NCI-H1694 treated with DMSO at 0.1 percent for 48 hours (cell line): Measurements from ENCODE around the gene LRRIQ3.

Experiments
- DNase-seq: peaks from one replicate; lab custom pipeline; 2025; lab: John Stamatoyannopoulos, UW

The LRRIQ3 gene

GRCh38 chr1:74107394-74107793, 90.6 kb downstream of the LRRIQ3 start:
- no peak for DNase-seq

DNA sequence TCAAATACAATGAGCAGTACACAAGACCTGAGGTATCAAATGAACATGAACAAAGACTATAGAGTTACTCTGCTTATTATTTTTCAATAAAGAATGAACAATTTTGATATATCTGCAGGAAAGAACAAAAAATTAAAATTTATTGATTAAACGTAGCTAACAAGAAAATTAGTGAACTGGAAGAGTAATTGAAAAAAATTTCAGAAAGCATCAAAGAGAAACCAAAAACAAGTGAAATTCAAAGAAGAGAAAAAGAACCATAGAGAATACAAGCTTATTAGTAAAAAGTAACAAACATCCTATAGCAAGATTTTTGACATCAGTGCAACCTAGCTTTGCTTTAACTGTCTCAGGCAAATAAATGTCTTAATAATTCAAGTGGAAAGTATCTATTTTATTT, 106.6 kb downstream of the LRRIQ3 start:
- DNase-seq: no peak

- DNase-seq: no peak
Measured at GRCh38 chr1:74083128-74083527, 114.8 kb downstream of the LRRIQ3 start.

DNA sequence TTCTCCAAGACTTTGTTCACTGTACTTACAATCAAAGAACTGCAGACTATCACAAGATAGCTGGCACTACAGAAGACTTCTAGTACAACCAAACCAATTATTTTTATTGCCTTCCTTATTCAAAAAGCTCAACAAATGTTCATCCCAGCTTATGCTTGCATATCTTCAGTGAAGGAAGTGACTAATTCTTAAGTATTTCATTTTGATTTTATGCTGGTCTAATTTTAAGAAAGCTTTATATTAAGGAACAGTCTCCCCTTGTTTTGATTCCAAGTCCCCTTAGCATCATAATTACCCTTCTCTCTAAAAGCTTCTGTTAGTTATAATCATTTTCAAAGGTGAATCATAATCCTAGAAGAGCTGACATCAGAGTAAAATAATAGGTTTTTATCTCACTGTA, 132.9 kb downstream of the LRRIQ3 start:
- DNase-seq: no peak

GRCh38 chr1:74057719-74058118, 140.3 kb downstream of the LRRIQ3 start:
- no peak for DNase-seq

- DNase-seq: no peak
Measured at GRCh38 chr1:74053407-74053806, 144.6 kb downstream of the LRRIQ3 start.

DNA sequence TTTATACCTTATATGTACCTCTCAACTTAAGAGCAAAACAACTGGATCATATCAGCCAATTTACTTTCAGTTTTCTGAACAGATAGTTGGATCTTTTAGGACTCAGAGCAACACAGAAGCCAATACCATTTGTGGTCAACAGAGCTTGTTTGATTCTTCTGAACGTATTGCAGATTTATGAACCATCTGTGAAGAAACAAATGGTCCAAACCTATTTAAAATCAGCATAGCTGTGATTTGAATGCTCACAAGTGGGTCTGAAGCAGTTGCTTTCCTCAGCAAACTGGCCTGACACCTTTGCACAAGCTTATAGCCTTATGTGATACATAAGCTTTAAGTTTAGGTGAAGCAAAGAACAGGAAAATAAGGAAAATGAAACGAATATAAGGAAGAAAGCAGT, 147.6 kb downstream of the LRRIQ3 start:
- no peak for DNase-seq

DNA sequence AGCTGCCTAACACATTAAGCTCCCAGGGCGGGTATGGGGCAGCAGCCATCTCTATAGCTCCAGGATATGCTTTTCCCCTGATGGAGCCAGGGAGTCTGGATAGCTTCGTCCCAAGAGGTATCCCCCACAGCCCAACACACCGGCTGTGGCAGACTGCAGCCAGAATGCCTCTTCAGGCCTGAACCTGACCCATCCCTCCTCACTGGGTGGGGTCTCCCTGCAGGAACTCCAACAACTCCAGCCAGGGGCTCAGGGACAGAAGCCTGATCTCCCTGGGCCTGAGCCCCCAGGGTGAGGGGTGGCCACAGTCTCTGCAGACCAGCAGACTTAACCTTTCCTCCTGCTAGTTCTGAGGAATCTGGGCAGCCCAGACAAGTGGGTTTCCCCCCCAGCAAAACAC, 159.9 kb downstream of the LRRIQ3 start:
- DNase-seq: no peak

- DNase-seq: no peak
Measured at GRCh38 chr1:74012583-74012982, 185.4 kb downstream of the LRRIQ3 start.

DNA sequence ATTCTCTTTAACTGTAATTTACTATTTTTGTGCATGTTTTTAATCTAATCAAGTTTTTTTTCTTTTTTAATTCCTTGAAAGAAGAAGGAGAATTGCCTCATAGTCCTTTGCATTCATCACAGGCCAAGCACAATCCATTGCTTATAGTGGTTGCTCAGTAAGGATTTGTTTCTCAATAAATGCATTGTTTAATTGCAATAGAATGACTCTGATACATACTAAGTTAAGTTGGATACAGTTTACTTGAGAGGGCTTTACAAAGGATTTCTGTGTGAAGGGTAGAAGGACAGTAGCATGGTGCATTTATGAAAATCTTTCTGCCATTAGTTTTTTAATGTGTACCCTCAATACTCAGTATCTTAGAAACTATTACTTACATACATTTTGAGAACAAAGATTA, 186.2 kb downstream of the LRRIQ3 start:
- no peak for DNase-seq

DNA sequence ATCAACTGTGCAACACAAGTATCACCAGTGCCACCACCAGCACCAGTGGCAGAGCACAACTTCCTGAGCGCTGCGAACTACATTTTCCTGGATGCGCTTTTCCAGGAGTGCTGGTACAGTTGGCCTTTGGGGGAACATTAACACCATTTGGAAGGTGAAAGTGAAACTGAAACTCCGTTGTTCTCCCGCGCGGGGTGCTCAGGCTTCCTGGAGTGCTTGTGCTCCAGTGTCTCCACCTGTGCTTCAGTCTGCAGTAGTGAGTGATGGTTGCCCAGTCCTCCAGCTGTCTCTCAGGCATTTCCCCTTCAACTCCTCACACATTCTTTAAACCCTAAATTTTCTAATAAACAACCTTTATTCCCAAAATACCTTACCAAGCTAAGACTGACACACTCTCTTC, 187.8 kb downstream of the LRRIQ3 start:
- DNase-seq: no peak

DNA sequence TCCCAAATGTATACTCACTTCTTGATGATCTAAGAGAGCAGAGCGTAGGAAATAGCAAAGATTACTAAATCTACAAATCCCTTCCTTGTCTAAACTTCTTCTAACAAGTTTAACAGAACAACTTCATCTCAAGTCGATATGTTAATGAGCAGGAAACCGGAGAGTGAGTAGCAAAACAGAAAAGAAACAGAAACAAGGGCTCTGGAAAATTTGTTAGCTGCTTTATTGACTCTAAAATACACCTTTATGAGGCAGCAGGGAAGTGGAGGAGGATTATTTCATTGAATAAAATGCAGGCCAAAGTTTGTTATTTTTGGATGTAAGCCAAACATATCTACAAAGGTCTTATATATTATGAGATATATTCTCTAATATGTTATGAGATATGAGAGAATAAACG, 192.4 kb downstream of the LRRIQ3 start:
- DNase-seq: no peak

- DNase-seq: no peak
Measured at GRCh38 chr1:74003806-74004205, 194.2 kb downstream of the LRRIQ3 start.

- peak; percentile 85 for DNase-seq
Measured at GRCh38 chr1:73998348-73998959, 199.5 kb downstream of the LRRIQ3 start.

DNA sequence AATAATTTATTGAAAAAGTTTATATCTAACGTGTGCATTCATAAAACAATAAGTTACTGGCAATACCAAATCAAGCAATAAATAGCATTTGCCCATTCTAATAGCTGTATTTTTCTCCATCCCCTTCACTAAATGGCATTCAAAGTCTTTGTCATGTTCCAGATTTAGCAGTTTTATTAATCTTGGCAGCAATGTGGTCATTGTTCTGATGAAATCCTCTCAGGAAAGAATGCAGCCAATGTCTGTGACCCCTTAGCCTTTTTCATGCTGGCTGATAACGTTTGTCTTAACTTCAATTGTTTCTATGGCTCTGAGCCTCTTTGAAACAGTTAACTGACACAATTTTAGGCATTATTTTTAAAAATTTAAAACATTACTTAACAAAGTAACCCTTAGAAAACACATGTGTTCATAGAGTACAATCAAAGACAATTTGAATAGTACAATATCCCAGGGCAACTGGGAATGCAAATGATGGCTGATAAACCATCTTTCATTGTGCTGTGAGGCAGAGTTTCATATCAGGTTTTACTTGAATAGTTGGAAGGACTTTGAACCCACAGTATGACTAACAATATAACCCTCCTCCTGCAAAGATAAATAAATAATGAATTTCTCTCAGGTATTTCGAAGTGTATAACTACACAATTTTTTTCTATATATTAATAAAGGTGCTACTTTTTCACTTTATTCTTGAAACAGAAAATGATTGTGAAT, 217.5 kb downstream of the LRRIQ3 start:
- no peak for DNase-seq

- no peak for DNase-seq
Measured at GRCh38 chr1:73979684-73980083, 218.3 kb downstream of the LRRIQ3 start.

DNA sequence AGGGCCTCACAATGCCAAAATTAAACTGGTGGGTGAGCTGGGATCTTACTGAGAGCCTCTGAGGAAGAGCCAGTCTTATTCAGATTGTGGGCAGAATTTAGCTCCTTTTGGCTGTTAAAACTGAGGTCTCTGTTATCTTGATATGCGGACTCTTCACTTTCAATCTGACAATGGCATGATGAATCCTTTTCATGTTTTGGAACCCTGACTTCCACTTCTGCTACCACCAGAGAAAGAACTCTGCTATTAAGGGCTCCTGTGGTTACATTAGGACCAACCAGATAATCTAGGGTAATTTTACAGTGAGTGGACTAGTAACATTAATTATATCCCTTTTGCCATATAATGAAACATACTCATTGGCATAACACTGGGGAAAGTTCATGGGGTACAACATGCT, 219.0 kb downstream of the LRRIQ3 start:
- DNase-seq: no peak
